ENCODE measurements around the gene NXNL2.
A peak's percentile ranks its signal among the peaks of the same experiment; 100 is the strongest.

Gene NXNL2

DNA sequence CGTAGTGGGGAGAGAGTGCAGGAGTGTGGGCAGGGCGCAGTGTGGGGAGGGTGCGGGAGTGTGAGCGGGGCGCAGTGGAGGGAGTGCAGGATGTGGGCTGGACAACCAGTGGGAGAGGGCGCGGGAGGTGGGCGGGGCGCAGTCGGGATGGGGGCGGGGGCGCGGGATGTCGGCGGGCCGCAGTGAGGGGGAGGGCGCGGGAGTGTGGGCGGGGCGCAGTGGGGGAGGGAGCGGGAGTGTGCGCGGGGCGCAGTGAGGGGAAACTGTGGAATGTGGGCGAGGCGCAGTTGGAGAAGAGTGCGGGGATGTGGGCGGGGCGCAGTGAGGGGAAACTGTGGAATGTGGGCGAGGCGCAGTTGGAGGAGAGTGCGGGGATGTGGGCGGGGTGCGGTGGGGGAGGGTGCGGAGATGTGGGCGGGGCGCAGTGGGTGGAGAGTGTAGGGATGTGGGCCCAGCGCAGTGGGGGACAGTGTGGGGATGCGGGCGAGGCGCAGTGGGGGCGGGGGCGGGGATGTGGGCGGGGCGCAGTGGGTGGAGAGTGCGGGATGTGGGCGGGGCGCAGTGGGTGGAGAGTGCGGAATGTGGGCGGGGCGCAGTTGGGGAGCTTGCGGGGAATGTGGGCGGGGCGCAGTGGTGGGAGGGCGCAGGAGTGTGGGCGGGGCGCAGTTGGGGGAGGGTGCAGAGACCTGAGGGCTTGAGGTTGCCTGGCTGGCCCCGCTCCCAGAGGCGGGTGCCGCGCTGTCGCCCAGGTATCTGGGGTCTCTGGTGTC, at the start of gene NXNL2:
Gene NXNL2 (plus strand): TSS at position 723 of the 770 bp plus-strand sequence. CDS start 257 bp downstream, outside the sequence.
- no peak for DNase-seq

DNA sequence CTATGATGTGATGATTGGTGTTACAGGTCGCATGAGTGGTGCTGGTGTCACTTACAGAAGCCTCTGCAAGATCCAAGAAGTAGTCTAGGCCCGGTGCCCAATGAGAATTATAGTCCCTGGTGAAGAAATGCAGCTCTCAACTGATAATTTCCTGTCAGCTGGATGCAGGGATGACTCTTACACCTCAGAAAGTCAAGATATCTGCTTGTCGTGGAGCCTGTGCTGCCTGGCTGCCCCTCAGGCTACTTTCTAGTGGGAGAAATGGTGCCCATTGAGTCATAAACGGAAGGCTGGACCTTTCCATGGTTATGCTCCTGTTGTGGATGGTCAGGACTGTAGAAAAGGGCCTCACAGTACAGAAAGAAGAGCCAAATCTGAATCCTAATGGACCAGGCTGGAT, 46.8 kb upstream of the NXNL2 start:
- DNase-seq: no peak

DNA sequence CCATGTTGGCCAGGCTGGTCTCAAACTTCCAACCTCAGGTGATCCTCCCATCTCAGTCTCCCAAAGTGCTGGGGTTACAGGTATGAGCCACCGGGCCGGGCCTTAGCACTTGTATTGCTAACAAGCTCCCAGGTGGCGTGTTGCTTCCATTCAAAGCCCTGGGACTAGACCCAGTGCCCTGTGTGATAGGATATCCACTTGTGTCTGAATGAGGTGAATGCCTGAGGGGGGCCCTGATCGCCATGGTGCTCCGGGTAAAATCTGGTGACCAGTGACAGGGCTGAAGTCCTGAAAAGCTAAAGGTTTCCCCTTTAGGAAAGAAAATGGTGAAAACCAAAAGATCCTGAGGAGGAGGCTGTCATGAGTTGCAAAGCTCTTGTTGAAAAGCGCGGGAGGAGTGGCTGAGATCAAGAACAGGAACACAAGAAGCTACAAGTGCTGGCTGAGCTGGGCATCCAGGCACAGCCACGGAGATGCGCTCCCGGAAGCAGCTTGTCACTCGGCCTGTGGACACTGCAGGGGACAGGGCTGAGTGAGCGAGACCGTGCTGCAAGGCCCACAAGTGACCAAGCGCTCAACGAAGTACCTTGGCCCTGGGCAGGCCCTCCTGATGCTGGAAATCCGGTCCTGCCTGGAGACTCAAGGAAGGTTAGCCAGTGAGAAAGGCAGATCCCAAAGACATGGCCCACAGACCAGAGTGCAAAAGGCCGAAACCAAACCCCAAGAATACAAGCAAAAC, 39.8 kb upstream of the NXNL2 start:
- DNase-seq: no peak

DNA sequence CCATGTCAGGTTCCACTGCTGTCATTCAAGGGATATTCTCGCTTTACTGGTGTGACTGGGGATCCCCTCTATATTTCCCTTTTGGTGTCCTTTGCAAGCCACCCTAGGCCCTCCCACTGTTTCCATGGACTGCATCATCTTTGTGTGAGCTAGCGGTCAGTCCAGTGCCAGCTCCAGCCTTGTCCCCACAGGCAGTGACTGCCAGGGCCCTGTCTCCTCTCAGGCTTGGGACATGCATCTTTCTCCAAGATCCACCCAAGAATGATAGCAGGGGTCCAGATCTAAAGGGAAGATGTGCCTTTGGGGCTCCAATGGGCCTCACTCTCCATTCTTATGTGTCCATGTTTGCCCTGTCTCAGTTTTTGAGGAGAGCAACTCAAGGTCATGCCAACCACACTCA, 37.8 kb upstream of the NXNL2 start:
- DNase-seq: no peak

DNA sequence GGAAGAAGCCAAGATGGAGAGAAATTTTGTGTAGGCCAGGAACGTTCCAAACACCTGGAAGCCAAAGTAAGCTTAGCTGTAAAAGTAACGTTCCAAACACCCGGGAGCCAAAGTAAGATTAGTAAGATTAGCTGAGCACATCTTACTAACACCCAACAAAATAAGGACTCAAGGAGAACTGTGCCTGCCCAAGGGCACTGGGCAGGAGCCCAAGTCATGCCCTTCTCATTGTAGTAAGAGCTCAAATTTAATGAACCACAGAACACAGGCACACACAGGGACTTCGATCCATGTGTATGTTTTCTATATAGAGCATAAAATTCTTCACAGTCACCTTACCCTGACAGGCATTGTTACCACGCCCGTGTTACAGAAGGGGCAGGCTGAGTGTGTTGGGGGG, 36.1 kb upstream of the NXNL2 start:
- no peak for DNase-seq

DNA sequence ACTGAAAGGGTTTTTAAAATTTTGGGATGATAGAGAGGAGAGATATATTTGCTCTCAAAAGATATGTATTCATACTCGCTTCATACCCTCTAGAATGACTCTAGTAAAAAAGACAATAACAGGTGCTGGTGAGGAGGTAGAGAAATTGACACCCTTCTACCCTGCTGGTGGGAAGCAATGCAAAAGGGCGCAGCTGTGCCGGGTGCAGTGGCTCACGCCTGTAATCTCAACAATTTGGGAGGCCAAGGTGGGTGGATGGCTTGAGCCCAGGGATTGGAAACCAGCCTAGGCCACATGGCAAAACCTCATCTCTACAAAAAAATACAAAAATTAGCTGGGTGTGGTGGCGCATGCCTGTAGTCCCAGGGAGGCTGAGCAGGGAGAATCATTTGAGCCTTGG, 33.9 kb upstream of the NXNL2 start:
- no peak for DNase-seq

DNA sequence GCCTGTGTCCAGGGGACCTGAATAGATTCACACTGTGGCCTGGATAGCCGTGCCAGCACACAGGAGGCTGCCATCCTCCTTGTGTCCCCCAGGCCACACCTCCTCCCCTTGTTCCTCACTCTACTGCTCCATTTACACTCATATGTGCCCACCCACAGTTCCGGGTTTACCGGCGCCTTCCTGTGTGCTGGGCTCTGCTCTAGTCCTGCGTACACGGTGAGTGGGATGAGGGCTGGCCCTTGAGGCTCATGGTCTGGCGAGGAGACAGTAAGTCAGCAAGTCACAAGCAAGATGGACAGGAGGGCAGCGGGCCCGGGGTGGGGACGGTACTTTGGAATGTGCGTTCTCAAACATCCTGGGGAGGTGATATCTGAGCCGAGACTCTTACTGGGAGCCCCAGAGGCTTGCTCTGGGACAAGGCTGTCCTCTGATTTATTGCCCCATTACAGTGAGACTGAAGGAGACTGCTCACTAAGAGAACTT, 32.4 kb upstream of the NXNL2 start:
- no peak for DNase-seq

DNA sequence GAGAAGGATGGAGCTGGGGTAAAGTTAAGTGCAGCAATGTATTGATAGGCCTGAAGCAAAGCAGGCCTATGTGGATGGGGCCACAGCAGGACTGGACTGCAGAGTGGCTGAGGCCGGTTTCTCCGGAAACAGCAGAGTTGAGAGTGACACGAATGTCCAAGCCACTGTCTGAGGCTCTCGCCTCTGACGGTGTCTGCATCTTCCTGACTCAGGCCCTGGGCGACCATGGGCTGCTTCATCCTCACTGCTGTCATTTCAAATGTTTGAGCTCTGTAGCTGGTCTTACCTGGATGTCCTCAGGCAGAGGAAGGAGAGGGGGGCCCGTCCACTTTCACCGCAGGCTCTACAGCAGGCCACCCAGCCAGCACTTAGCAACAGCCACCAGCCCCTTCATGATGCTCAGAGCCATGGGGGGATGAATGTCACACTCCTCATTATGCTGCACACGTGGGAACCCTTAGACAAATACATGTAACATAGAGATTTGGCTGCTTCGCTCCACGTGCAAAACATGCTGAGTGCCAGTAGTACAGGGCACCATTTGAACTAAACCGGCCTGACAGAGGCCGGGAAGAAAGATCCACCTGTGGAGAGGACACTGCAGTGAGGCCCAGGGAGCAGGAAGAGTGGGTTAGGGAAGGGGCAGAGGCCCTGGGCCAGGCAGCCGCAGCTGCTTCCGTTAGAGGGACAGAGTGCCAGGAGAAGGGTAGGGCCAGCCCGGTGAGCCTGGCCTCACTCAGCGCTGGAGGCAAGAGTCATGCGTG, 31.7 kb upstream of the NXNL2 start:
- DNase-seq: no peak

DNA sequence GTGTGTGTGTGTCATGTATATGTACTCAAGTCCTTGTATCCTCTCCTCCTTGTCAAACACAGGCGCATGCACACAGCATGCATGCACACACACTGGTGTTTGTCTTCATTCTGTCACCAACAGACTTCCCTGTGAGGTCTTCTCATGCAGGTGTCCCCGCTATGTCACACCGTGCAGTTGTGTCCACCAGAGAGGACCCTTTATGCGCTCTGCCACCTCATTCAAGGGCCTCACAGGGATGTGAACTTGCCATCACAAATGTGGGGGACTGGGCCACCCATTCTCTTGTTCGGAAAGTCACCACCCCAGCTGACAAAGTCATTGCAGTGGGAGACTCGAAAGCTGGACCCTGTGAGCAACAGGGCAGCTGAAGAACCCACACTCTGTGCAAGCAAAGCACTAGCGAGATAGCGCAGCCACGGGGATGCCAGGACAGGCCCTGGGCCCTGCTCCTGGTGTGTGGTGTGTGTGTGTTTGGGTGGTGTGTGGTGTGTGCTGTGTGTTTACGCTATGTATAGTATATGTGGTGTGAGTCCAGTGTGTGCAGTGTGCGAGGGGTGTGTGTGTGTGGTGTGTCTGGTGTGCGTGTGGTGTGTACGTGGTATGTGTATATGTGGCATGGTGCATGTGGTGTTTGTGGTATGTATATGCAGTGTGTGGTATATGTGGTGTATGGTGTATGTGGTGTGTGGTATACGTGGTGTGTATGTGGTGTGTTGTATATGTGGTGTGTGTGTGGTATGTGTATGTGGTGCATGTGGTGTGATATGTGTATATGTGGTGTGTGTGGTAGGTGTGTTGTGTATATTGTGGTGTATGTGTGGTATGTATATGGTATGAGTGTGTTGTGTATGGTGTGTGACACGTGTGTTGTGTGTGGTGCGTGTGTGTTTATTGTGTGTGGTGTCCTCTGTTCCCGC, 30.9 kb upstream of the NXNL2 start:
- no peak for DNase-seq

DNA sequence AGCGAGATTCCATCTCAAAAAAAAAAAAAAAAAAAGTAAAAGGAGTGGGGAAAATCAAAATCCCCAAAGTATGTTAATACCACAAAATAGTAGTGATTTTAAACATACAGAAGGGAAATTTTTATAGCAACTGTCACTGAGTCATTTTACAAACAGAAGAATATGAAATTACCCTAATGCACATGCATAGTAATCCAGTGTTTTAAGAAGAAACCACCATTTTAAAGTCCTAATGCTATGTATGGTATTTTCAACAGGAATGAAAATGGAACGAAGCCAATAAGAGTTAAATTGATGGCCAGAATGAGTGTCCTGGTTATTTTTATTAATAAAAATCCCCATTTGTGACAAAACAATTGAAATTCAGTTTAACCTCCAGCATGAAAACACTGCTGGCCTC, 26.7 kb upstream of the NXNL2 start:
- DNase-seq: no peak

DNA sequence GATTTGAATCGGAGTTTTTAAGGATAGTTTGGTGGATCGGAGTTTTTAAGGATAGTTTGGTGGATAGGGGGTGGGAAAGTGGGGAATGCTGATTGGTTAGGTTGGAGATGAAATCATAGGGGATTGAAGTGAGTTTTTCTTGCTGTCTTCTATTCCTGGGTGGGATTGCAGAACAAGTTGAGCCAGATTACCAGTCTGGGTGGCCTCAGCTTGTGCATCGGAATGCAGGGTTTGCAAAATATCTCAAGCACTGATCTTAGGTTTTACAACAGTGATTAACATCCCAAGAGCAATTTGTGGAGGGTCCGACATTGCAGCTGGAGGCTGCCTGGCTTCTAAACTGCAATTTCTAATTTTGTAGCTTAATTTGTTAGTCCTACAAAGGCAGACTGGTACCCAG, 23.1 kb upstream of the NXNL2 start:
- DNase-seq: no peak

DNA sequence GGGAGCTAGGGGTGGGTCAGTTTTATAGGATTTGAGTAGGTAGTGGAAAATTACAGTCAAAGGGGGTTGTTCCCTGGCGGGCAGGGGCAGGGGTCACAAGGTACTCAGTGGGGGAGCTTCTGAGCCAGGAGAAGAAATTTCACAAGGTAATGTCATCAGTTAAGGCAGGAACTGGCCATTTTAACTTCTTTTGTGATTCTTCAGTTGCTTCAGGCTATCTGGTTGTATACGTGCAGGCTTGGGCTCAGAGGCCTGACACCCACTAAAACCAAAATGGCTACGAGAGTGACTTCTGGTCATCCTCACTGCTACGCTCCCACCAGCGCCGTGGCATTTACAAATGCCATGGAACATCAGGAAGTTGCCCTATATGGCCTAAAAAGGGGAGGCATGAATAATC, 20.7 kb upstream of the NXNL2 start:
- no peak for DNase-seq

DNA sequence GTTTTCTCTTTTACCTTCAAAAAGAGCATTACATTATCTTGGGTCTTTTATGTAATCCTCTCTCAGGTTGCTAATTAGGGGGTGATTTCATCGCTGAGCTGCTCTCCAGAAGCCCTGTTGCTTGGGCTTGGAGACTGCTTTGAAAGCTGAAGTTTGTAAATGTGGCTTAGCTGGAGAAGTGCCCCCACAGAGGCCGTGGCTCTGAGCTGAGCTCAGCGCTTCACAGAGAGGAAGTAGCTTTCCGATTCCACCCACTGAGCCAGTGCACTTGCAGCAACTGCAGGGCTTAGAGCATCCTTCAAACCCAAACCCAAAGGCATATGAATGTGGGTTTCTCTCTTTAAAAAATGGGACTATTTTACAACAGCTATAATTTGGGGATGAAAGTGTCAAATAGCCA, 13.7 kb upstream of the NXNL2 start:
- no peak for DNase-seq

DNA sequence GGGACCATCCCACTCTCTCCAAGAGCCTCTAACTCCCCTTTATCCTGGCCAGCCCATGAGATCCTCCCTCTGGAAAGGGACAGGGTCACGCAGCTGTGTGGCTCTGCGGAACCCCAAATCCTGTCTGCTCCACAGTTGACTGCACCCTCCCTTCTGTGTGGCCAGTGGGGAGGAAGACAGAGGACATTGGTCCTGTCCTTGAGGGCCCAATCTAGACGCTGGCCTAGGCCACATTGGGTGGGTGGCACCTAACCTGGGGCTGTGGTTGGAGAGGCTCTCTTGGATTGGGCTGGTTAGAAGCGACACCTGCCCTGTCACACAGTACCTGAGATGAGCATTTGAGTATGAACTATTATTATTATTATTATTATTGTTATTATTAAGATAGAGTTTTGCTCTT, 12.6 kb upstream of the NXNL2 start:
- DNase-seq: no peak

DNA sequence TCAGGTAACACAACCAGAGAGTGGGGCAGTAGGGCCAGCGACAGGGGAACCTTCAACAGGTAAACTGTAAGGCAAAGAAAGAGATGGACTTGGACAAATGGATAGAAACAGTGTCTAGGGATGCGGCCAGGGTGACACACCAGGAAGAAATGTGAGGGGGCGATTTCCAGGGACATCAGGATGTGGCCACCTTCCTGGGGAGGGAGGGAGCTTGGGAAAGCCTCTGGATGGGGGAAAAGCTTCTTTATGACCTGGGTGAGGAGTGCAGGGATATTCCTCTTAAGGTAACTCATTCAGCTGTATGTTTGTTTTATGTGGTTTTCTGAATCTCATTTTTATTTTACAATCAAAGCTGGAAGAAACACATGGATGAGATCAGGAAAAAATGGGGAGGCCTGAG, 11.9 kb upstream of the NXNL2 start:
- DNase-seq: no peak

DNA sequence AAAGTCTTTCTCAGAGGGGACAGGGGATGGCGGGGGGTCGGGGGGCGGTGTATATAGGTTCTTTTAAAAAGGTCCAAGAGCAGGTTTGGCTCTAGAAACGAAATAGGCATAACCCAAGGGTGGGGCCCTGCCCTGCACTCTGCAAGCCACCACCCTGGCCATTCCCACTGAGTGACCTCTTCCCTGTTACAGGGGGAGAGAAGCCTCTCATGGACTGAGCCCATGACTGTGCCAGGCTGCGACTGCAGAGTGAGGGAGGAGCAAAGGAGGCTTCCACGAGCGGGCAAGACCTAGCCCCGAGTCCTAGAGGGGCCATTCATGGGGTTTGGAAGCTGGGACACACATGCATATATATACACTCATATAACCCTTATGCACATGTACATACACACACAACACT, 10.1 kb upstream of the NXNL2 start:
- DNase-seq: no peak

DNA sequence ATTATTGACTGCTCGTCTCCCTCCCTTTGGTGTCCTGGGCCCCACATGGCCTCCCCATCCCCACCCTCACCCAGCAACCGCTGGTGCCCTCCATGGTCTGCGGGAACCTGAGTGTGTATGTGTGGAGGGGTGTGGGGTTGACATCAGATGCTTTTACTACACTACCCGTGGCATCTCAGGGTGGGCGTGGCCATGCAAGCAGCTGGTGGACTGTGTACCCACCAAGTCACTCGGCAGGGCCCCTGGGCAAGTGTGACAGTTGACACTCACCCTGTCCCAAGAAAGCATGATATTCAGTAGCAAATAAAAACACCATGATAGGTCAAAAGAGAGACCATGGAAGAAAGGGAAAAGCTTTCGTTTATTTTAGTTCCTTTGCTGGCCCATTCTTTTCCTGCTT, 7.4 kb upstream of the NXNL2 start:
- DNase-seq: no peak

DNA sequence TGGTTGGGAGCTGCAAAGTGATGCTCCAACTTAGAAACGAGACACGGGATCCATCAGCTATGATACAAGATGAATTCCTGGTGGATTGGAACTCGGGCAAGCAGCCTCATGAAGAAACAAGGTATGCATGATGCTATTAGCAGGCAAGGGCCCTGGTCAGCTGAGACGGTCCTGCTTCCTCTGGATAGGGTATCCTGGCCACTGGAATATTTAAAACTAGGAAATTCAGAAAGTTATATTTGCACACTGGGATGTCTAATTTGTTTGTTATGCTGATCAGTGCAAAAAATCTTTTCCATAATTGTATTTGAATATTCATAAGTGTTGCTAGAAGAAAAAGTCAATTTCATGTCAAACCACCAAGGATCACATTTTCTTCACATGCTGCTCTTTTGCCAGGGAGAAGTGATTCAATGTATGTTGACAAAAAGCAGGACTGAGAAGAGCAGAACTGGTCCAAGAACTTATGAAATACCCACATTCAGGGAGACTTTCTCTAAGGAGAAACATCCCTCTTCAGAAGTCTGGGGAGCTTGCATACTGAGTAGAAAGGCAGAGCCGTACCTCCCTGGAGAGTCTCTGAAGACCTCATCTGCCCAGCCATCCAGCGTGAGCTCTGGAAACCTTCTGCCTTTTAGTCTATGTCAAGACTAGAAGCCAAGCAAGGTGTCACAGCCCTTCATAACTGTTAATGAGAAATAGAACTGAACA, 6.7 kb upstream of the NXNL2 start:
- DNase-seq: no peak

DNA sequence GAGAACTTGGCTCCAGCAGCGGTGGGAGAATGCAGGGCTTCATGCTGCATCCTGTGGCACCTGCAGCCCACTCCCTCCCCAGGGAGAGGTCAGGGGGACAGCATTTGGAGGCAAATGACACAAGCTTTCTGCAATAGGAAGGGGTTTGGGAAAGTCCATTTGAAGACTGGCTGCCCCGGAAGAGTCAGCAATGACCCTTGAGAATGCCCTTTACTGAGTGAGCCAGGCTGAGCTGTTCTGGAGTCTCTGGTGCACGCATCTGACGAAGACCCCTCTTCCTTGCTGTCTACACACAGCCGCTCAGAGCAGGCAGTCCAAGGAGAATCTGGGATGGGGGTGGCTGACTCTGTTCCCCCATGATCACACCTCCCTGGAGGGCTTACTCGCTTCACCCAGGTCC, 5.5 kb upstream of the NXNL2 start:
- DNase-seq: no peak

DNA sequence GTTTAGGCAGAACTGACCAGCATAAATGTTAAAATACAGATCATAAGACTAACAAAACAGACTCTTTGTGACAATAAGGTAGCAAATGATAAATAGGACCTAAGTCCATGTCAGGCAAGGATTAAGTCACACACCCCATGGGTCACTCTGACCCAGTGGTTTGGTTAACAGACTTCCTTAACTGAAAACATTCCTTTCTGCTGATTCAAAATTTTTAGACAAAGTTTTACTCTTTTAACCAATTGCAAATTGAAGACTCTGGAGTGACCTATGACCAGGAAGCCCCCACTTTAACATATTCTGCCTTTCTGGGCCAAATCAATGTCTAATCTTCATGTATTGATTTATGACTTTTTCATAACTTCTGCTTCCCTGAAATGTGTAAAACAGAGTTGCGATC, 4.9 kb upstream of the NXNL2 start:
- no peak for DNase-seq

DNA sequence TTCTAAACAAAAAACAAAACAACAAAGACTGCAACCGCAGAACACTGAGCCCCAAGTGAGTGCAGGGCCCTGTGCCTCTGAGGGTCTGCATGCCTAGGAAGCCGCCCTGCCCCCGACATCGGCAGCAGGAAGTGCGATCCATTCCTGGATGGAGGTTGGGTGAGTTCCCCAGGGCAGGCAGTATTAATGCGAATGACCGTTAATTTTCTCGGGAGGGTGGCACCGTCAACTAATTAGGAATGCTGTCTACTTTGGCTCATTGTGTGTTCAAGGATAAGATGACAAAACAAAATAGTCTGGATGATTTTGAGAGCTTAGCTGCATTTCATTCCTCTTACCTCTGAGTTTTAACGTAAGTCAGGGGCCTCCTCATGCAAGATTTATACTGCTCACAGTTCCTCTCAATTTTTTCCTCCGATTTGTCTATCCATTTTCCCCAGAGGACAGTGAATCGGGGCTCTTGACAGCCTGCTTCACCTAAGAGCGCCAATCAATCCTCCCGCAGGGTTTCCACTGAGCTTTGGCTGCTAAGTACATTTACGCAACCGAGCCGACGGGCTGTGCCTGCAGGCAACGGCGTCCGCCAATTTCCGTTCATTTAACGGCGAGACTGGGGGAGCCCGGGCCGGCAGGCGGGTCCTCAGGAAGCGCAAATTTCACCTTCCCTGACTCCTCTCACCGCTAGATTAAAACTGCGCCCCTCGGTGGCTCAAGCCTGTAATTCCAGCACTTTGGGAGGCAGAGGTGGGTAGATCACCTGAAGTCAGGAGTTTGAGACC, 2.9 kb upstream of the NXNL2 start:
- DNase-seq: peak in 1 of 2 experiments; percentile 9
